ENCODE measurements around the gene FBXO24.
A peak's percentile ranks its signal among the peaks of the same experiment; 100 is the strongest.

FBXO24 gene

GRCh38 chr7:100598425-100598824 lies 12.3 kb downstream of the FBXO24 start:
- DNase-seq, result no peak

GRCh38 chr7:100599911-100600729 lies 14.0 kb downstream of the FBXO24 start:
- no peak for DNase-seq

GRCh38 chr7:100600730-100601038 lies 14.6 kb downstream of the FBXO24 start:
- no peak for DNase-seq

- no peak for DNase-seq
Measured at GRCh38 chr7:100602889-100603725, 17.0 kb downstream of the FBXO24 start.

DNA sequence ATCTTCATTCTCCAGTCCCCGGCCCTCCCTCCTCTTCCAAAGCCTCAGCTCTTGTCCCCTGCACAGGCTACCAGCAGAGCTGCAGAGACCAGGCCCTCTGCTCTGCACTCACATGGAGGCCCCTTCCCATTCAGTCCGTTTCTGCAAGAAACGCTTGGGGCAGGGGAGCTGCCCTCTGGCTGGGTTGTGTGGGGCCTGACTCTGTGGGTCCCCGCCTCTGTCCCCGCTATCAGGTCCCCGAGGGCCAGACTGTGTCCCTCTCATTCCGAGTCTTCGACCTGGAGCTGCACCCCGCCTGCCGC lies 17.5 kb downstream of the FBXO24 start:
- no peak for DNase-seq

DNA sequence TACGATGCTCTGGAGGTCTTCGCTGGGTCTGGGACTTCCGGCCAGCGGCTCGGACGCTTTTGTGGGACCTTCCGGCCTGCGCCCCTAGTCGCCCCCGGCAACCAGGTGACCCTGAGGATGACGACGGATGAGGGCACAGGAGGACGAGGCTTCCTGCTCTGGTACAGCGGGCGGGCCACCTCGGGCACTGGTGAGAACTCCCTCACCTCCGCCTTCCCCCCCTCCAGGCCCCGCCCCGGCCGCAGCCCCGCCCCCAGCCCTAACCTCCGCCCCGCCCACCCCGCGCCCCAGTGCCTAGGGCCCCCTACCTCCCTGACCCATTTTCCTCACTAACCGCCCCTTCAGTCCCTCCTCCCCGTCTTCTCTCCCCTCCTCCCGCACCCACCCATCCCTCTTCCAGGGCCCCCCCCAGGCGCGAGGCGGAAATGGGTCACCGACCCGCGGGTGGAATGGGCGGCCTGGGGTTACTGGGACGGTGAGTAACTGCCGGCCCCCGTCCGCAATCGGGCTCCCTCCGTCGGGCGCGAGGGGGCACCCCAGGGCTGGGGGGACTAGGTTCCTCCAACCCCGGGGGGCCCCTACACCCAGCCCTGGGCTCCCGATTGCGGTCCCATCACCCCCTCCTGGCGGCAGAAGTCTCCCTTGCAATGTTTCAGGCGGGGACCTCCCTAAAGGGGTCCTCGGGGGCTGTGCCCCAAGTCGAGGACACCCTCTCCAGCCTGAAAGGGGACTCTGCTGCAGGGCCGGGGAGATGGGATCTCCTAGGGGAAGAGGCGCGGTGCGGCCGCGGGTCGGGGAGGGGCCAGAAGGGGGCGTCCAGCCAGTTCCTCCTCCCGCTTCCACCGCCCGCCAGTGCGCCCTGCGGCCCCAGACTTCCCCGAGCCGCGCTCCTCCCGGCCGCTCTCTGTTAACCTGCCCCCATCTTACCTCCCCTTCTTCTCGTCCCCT lies 18.2 kb downstream of the FBXO24 start:
- peak; percentile 63 for DNase-seq

GRCh38 chr7:100604976-100605911 lies 19.1 kb downstream of the FBXO24 start:
- DNase-seq, result peak; percentile 49

DNA sequence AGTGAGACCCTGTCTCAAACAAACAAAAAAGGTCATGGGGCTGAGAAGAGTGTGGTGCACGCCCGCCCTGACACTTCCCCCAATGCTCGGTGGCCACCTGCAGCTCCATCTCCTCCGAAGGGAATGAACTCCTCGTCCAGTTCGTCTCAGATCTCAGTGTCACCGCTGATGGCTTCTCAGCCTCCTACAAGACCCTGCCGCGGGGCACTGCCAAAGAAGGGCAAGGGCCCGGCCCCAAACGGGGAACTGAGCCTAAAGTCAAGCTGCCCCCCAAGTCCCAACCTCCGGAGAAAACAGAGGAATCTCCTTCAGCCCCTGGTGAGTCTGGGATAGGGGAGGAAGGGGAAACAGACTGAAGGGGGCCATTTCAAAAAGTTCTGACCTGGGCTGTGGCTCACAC lies 20.2 kb downstream of the FBXO24 start:
- DNase-seq, result no peak

- DNase-seq, result no peak
Measured at GRCh38 chr7:100607111-100607510, 21.0 kb downstream of the FBXO24 start.

DNA sequence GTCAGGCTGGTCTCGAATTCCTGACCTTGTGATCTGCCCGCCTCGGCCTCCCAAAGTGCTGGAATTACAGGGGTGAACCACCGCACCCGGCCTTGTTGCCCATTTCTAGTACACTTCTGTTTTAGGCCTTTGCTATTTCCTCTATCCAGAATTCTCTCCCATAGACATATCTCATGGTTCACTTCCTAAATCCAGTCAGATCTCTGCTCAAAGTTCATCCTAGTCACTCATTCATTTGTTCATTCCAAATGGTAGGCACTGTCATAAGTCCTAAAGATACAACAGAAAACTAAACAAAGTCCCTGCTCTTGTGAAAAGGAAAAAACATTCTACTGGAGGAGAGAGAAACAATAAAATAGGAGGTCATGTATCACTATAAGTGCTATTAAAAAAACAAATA lies 23.8 kb downstream of the FBXO24 start:
- peak; percentile 33 for DNase-seq

GRCh38 chr7:100611983-100612729 lies 26.0 kb downstream of the FBXO24 start, which contains the start of gene MOSPD3:
Gene MOSPD3 (plus strand): TSS chr7:100612540. CDS start chr7:100612792, 252 bp downstream.
- peak; percentile 99 for DNase-seq

DNA sequence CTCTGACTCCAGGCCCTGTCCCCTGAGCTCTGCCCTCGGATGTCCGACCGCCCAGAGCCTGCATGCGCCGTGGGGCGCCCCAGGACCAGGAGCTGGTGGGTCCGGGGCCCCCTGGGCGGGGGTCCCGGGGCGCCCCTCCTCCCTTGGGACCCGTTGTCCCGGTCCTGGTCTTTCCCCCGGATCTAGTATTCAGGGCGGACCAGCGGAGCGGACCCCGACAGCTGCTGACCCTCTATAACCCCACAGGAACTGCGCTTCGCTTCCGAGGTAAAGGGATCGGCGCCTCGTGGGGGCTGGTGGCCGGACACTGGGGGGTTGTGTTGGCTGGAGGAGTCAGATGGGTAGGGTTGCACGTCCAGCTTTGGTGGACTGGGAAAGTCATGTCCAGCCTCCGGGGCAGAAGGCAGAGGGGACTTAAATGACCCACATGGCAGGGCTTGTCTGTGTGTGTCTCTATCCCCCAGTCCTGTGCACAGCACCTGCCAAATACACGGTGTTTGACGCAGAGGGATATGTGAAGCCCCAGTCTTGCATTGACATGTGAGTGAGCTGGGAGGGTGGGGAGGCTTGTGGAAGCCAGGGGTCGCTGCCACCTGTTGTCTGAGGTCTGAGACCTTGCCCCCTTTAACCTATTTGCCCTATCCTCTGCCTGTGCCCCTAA lies 26.7 kb downstream of the FBXO24 start:
- DNase-seq, result no peak

DNA sequence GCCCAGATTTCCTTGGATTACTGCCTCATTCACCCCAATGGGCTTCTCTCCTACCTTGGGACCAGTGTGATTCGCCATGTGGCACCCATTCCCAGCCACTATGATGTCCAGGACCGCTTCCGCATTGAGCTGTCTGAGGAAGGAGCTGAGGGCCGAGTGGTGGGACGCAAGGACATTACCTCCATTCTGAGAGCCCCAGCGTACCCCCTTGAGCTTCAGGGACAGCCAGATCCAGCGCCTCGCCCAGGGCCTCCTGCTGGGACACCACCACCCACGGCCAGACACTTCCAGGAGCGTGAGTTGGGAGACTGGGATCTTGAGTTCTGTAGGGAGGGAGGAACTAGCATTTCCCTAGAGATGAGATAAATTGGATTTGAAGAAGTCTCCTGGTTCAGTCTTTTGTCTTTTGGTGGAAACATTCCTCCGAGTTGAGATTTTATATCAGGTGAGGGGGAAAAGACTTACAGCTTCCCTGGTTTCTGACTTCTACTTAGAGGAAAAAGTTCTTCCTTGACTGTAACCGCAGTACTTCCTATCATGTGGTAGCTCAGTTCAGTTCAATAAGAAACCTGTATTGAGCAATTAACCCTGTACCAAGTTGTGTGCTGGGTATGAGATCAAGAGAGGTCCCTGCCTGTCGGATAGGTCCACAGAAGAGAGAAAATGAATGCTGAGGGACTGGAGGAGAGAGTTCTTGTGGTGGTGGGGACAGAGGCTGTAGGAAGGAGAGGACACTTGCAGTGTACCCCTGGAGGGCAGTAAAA lies 27.5 kb downstream of the FBXO24 start:
- peak; percentile 63 for DNase-seq

GRCh38 chr7:100614308-100614861 lies 28.3 kb downstream of the FBXO24 start:
- DNase-seq, result no peak

DNA sequence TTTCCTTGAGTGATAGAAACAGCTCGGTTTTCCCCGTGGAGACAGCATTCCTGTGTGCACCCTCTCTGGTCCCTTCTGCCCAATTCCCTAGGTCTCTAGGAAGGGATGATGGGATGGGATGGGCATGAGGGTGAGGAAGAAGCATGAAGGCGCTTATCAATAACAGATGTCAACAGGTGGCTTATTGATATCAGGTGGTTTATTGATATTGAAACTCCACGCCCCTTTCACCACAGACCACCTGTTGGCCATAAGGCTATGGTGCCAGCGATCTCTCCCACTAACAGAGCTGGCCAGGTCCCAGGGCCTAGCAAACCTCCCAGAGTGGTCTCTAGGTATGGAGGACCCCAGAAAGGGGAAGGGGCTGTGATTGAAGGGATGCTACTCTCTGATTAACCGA lies 34.1 kb downstream of the FBXO24 start:
- DNase-seq, result no peak

DNA sequence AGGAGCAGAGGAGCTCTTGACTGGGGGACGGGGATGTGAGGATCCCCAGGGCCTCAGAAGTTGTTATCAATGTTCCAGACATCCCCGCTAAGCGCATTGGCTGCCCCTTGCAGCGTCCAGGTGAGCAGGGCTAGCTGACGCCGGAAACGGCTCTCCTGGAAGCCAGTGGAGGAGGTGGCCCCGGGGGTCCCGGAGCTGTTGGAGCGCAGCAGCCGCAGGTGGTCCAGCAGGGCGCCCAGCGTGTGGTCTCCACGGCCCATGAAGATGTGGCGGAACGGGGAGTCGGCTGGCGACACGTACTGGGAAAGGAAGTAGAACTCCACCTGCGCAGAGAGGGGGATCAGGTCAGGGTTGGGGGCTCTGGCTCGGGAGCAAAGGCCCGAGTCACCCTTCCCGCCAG lies 34.7 kb downstream of the FBXO24 start:
- DNase-seq, result no peak

- DNase-seq, result no peak
Measured at GRCh38 chr7:100621554-100621953, 35.4 kb downstream of the FBXO24 start.

DNA sequence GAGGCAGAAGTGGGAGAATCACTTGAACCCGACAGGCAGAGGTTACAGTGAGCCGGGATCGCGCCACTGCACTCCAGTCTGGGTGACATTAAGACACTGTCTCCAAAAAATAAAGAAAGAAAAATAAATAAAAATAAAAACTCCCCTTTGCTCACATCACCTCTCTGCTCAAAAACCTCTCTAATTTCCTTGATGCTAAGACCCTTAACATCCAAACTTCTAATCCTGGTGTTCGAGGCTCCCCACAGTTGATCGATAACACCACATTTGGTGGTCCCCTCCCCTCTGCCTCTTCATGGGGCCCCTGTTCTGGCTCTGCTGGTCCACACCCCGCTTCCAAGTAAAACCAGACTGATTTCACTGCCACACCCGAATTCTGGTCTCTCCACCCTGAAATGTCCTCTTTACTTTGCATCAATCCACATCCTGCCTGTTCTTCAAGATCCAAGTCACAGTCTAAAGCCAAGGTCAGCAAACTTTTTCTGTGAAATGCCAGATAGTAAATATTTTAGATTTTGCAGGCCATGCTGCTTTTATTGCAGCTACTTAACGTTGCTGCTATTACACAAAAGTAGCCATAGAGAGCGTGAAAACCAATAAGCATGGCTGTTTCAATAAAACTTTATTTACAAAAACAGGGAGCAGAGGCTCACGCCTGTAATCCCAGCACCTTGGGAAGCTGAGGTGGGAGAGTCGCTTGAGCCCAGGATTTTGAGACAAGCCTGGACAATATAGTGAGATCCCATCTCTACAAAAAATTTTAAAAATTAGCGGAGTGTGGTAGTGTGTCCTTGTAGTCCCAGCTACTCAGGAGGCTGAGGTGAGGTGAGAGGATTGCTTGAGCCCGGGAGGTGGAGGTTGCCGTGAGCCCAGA lies 38.1 kb downstream of the FBXO24 start:
- no peak for DNase-seq

DNA sequence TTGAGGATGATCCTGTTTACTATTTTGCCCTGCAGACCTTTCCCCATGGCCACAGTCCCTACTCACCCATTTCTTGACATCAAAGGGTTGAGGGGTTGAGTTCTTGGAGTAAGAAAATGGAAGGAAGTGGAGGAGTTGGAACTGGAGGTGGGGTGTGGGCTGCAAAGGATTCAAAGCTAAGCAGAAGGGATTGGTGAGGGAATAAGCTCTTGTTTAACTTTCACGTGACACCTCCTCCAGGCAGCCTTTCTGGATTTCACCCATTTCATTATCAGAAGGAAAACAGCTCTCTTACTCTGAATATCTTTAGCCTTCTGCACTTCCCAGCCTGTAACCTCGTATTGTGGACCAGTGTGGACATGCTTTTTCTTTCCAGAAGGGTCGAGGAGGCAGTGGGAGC lies 39.9 kb downstream of the FBXO24 start:
- no peak for DNase-seq
